Stimulated activated CD4-positive, alpha-beta T cell treated with anti-CD3 and anti-CD28 coated beads, Interleukin-12 subunit alpha, Interleukin-12 subunit beta, amount 100 ng/mL, for 4 hours (primary cell): Measurements from ENCODE around the gene NLGN2.
"Not testable (repeated sequence)": the region's sequence is repeated elsewhere in the genome, so short reads cannot be mapped to it uniquely, and the experiment has no call there.

ENCODE experiments used
- DNase-seq: peaks from one replicate; pipeline ENCODE4 v3.0.0-alpha.2; 2020

NLGN2 gene

DNA sequence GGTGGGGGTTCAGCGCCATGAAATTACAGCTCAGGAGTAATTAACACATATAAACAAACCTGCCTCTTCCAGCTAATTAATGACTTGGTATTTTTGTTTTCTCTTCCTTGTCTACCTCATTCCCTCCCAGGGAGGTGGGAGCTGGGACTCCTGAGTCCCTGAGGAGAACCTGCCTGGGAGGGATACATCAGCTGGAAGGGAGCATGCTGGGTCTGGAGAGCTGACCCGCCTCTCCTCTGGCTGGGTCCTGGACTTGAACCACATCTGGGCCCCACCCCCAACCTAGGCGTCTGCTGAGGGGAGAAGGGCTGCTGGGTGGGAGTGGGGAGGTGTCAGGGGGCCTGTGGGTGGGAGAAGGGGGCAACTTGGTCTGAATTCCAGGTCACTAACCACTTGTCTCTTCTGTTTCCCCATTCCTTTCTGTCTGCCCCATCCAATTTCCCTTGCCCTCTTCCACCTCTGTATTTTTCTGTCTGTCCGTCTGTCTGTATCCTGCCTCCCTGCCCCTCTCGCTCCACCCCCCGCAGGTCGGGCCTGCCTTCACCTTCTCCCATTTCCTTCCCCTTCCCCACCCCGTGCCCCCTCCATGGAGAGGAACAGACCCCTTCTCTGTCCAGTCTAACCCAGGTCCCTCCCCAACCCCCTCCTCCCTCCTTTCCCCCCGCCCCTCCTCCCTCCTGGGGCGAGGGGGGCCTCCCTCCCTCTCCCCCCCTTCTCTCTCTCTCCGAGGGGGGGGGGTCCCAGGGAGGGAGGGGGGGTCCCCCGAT, at the start of gene NLGN2:
Gene NLGN2 (plus strand): TSS at position 361 of the 767 bp plus-strand sequence. CDS start 411 bp downstream, outside the sequence.
- DNase-seq = no peak

DNA sequence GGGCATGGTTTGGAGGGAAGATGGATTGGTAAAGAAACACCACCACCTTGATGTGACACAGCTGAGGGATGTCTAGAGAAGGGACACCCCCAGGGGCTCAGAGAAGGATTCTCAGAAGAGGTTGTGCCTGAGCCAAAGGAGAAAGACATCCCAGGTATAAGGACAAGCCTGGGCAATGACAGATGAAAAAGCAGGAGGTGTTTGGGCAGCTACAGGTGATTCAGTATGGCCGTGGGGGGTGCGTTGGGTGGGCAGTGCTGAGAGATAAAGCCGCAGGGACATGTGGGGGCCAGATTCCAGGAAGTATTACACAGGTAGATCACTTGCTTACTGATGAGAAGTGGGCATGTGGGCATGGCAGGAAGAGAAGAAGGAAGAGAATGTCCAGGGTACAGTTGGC, 45.7 kb upstream of the NLGN2 start:
- no peak for DNase-seq

DNA sequence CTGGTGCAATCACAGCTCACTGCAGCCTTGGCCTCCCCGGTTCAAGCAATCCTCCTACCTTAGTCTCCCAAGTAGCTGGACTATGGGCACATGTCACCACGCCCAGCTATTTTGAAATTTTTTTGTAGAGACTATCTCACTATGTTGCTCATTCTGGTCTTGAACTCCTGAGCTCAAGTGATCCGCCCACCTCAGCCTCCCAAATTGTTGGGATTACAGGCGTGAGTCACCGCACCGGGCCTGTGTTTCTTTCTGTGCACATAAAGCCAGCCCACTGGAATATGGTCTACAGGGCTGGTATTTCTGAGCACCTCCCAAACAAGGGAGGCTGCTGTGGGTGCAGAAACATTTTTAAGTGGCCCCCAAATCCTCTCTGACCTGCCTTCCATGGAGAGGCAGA, 44.3 kb upstream of the NLGN2 start:
- no peak for DNase-seq

DNA sequence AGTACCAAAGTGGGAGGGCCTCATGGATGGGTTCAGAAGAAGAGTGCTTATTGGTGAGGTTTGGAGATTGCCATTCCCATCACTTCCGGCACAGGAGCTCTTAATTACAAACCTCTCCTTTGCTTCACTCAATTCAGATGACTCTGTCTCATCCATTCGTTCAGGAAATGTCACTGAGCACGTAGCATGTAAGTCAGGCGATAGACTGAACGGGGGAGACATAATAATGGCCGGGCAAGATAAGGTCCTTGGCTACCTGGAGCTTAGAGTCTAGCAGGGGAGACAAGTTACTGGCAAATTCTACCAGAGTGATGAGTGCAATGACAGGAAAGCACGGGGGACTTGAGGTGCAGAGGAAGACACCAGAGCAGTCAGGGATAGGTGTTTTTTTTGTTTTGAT, 41.7 kb upstream of the NLGN2 start:
- not testable (repeated sequence) for DNase-seq

DNA sequence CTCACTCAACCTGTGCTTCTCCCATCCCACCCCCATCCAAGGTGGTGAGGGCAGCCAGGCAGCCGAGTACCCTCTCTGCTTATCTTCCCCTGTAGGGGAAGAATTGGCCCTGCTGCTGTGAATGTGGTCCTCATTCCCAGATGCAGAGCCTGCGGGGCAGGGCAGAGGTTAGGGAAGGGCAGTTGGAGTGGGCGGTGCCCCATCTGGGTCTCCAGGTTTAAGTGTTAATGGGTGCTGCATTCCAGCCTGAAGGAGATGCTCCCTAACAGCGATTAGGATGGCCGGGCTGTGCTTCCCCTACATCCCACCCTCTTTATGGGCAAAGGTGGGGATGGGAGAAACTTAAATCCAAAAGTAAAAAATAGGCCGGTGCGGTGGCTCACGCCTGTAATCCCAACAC, 40.6 kb upstream of the NLGN2 start:
- DNase-seq = no peak

DNA sequence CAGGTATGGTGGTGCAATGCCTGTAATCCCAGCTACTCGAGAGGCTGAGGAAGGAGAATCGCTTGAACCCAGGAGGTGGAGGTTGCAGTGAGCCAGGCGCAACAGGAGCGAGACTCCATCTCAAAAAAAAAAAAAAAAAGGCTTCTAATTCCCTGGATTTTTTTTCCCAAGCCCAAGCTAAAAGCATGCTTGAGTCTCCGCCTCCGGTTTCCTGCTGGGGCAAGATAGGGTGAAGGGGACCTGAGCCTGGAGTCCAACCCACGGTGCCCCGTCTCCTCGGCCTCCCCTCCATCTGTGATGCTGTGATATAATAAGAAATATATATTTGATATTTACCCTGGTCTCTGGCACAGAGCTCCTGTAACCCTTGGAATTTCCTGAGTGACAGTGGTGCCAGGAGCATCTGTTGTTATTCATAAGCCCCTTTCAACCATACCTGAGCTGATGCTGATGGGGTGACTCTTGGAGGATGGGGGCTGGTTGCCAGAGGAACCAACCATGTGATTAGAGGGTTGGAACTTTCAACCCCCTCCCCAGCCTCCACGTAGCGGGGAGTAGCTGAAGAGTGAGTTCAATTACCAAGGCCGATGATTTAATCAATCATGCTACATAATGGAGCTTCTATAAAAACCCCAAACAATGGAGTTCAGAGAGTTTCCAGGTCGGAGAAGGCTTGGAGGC, 39.6 kb upstream of the NLGN2 start:
- DNase-seq = no peak

DNA sequence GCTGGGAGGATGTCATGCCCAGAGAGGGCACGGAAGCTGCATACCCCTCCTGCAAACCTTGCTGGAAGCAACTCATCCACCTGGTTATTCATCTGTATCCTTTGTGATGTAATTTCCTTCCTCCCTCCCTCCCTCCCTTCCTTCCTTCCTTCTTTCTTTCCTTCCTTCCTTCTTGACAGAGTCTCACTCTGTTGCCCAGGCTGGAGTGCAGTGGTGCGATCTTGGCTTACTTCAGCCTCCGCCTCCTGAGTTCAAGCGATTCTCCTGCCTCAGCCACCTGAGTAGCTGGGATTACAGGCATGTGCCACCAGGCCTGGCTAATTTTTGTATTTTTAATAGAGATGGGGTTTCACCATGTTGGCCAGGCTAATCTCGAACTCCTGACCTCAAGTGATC, 39.0 kb upstream of the NLGN2 start:
- not testable (repeated sequence) for DNase-seq

DNA sequence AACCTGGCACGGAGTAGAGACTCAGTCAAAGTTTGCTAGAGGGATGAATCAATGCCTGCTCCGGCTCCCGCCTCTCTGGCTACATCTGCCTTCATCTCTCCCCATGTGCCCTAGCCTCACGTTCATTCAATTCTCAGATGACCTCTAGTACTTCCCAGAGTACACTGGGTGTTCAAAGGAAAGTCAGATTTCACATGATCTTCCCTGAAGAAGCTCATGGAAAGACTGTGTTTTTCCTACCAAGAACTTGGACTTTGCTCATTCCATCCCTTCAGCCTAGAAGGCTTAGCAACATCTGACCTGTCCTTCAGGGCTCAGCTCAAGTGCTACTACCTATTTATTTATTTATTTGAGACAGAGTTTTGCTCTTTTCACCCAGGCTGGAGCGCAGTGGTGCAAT, 37.8 kb upstream of the NLGN2 start:
- DNase-seq = no peak

DNA sequence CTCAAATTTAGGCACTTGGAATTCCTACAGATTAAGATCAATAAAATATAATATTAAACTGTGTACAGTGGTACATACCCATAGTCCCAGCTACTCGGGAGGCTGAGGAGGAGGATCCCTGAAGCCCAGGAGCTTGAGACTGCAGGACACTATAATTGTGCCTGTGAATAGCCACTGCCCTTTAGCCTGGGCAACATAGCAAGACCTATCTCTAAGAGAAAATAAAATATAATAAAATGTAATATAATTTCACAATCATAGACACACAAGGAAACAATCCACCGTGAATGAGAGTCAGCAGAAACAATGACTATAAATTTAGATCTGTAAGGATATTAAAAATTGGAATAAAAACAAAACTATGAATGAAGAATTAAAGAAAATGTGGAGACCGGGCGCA, 36.8 kb upstream of the NLGN2 start:
- no peak for DNase-seq

DNA sequence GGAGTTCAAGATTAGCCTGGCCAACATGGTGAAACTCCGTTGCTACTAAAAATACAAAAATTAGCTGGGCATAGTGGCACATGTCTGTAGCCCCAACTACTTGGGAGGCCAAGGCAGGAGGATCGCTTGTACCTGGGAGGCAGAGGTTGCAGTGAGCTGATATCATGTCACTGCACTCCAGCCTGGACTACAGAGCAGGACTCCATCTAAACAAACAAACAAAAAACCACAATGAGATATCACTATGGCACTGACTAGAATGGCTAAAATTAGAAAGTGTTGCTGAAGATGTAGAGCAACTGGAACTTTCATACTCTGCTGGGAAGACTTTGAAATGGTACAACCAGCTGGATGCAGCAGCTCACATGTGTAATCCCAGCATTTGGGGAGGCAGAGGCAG, 33.3 kb upstream of the NLGN2 start:
- DNase-seq = no peak

DNA sequence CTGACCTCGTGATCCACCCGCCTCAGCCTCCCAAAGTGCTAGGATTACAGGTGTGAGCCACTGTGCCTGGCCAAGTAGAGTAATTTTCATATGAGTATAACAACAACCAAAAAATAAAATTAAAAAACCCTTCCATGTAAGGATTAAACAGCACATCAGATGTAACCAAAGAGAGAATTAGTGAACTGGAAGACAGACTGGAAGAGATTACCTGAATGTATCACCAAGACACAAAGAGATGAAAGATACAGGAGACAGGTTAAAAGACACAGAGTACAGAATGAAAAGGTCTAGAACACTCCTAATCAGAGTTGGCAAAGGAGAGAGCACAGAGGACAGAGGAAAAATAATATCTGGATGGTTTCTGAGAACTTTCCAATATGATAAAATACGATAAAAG, 28.5 kb upstream of the NLGN2 start:
- DNase-seq = no peak

DNA sequence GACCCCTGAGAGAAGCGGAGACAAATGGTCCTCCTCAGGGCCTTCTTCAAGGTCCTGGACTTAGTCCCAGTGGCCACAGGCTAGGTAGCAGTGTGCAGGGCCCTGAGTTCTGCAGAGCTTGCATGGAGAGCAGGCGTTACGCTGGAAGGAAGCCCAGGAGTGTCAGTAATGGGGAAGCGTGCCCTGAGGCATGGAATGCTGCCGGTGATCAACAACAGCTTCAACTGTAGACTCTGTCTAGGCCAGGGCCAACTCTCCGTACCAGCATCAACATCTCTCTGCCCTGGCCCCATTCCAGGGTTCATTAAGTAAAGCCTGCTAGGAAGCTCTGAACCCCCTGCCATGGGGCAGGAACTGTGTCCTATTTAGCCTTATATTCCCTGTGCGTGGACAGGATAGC, 27.3 kb upstream of the NLGN2 start:
- DNase-seq = no peak

DNA sequence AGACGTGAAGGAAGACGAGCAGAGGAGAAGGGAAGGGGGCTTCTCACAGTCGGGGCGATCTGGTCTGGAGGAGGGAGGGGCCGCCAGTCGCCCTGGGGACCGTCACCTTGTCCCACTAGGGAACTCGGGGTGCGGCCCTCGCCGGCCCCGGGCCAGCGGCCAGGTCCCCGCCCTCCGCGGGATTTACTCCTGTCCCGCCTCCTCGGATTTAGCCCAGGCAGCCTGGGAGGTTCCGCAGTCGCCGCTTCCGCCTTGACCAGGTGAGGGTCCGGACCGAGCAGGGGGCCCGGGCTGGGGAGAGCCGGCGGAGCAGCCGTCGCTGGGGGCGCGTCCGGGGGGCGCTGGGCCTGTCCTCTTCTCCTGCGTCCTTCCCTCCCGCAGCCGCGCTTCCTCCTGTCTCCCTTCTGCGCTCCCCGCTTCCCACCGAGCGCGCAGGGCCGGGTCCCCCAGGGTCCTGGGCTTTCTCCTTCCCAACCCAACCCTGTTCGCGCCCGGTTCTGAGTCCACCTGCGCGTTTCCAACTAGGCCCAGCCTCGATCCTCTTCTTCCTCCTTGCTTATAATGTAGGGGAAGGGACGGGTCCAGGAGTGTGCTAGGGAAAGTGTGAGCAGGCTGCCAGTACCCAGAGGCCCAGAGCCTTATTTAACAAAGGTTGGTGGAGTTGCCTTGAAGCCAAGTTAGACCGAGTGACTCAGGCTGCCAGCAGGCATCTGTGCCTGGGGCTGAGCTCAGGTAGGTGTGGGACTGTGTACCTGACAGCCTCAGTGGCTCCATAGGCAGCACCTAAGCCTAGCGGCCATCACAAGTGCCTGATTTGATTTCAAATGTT, 26.6 kb upstream of the NLGN2 start, which contains the start of gene TNK1:
Gene TNK1 (plus strand): TSS at position 235 of the 829 bp plus-strand sequence. CDS start 1,838 bp downstream, outside the sequence.
- no peak for DNase-seq

DNA sequence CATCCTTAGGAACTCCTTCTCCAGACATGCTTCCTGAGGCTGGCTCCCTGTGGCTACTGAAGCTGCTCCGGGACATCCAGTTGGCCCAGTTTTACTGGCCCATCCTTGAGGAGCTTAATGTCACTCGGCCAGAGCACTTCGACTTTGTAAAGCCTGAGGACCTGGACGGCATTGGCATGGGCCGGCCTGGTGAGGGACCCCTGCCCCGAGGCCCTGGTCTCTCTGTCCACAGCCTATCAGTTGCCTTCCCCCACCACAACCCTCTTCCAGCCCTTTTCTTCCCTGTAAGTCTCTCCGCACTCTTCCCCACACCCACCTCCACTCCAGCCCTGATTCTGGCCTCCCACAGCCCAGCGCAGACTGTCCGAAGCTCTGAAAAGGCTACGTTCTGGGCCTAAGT, 24.7 kb upstream of the NLGN2 start:
- DNase-seq = no peak

DNA sequence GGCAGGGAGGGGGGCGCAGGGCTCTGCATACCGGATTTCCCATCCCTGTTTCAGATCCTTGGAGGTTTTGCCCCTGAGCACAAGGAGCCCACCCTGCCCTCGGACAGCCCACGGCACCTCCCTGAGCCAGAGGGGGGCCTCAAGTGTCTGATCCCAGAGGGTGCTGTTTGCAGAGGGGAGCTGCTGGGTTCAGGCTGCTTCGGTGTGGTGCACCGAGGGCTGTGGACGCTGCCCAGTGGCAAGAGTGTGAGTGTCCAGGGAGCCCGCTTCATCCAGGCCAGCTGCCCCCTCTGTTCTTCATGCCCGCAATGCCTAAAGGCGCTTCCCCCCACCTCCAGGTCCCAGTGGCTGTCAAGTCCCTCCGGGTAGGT, 24.3 kb upstream of the NLGN2 start:
- no peak for DNase-seq

DNA sequence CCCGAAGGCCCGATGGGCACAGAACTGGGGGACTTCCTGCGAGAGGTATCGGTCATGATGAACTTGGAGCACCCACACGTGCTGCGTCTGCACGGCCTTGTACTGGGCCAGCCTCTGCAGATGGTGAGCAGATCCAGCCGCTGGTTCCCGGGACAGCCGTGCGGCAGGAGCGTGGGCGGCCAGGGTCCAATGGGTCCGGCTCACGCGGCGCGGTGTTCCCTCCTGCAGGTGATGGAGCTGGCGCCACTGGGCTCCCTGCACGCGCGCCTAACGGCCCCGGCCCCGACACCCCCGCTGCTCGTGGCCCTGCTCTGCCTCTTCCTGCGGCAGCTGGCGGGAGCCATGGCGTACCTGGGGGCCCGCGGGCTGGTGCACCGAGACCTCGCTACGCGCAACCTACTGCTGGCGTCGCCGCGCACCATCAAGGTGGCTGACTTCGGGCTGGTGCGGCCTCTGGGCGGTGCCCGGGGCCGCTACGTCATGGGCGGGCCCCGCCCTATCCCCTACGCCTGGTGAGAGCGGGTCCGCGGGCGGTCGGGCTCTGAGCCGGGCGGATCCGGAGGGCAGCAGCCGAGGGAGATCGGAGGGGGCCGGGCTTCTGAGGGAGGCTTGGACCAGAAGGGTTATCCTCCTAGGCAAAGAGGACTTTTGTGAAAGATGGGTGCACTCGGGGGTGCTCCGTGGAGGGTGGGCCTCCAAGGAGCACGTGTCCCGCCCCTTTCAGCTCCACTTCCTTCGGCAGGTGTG, 23.7 kb upstream of the NLGN2 start:
- peak; percentile 77 for DNase-seq

DNA sequence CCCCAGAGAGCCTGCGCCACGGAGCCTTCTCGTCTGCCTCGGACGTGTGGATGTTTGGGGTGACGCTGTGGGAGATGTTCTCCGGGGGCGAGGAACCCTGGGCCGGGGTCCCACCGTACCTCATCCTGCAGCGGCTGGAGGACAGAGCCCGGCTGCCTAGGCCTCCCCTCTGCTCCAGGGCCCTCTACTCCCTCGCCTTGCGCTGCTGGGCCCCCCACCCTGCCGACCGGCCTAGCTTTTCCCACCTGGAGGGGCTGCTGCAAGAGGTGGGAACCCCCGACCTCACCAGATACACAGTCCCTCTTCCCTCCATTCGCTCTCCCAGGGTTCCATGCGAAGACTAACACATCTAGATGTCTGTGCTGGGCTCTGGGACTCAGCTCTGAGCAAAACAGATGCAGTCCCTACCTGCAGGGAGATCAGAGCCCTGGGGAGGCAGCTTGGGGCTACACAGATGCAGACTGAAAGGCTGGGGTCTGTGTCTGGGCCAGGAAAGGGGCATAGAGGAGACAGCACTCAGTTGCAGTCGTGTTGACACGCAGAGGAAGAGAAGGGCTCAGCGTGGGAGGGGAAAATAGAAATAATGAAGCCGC, 23.1 kb upstream of the NLGN2 start:
- no peak for DNase-seq

DNA sequence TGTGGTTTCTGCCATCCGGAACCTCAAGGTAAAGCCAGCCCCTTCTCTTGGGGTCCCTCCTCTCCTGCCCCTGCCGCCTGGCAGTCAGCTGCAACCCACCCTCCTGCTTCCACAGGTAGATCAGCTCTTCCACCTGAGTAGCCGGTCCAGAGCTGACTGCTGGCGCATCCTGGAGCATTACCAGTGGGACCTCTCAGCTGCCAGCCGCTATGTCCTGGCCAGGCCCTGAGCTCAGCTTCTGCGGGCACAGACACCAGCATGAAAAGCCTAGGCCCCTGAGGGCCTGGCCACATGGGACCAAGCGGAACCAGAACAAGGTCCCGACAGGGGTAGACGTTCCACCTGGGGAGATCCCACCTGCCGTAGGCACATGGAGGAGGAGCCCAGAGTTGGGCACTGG, 18.8 kb upstream of the NLGN2 start:
- DNase-seq = no peak

DNA sequence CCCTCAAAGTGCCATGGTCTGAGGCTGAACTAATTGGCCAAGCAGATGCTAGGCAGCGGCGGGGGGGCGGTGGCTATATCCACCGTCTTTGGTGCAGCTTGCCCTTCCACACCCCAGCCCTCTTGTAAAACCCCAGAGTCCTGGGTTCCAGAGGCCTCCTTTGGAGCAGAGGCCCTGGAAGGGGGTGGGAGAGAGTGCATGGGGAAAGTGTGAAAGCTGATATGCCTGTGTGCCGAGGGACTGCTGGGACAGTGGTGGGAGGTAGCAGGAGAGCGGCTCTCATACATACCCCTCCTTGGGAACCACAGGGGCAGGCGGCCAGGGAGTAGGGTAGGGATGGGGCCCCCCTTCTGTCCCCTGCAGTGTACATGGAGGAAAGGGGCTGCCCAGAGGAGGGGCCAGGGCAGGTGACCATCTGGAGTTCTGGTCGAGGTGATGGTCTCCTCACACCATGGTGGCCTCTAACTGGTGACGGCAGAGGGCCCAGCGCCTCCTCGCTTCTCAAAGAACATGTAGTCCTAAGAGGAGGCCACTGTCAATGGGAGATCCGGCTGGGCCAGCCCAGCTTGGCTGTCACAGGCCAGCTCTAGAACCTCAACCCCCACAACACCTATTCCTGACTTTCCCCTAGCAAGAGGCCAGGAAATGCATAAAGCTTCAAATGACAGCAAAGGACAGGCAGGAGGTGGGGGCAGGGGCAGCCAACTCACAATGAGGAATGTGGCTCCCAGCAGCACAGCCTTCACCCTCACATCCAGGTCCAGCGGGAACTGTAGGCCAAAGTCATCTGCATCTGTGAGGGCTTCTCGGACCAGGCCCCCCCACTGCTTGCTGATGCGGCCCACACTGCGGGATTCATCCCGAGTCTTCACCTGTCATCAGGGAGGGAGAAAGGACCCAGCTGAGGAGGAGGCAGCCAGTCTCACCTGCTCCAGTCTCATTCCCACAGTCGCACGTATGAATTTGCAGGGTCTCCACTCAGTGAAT, 17.4 kb upstream of the NLGN2 start:
- DNase-seq = no peak

DNA sequence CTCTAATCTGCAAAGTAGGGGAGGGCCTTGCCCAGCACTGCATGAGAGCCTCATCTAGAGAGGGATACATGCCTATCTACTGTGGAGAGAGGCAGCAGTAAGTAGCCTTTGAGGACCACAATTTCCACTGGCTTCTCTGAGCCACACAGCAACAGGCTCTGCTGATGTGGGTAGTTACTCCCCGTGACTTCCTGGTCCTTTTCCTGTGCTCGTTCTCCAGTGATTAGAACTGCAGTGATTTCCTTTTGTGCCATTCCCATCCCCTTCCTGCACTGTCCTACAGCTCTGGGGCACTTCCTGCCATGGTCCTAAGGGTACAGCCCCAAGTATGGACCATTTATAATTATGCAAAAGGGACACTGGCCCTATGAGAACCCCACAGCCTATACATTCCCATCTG, 16.3 kb upstream of the NLGN2 start:
- no peak for DNase-seq
